A549 (cell line): ENCODE data around the gene CATSPERE. TPM values are rescaled to one million over a fixed set of nuclear protein-coding genes. Genes with fewer than 3 reads are reported as not detected.

Experiments
- ATAC-seq, 2 experiments: fragments of 200-7000 bp in 1 of 2; fragments of >200 bp in 1 of 2; cut with Nextera tagmentation in 1 of 2; cut with Tn5 transposase in 1 of 2; 3 replicates each; pipeline versions ENCODE4 v1.8.0 to v1.9.1; 2018 to 2020; ENCODE audit warnings: mild to moderate bottlenecking in 1 of 2, moderate library complexity in 1 of 2
- CTCF ChIA-PET: fragments of 300-600 bp; sonication (Branson Sonifier 250); formaldehyde crosslinking; extraction: SDS; loops from one replicate; lab custom pipeline; 2021; ENCODE audit warnings: antibody characterized with exemption, inconsistent platforms; lab: Yijun Ruan, JAX
- POLR2A ChIA-PET: fragments of 350-600 bp; formaldehyde crosslinking; extraction: SDS; loops from one replicate; lab custom pipeline; 2021; ENCODE audit warnings: antibody characterized with exemption, inconsistent platforms; lab: Yijun Ruan, JAX
- DNase-seq, 2 experiments: peaks; one replicate each; pipeline versions ENCODE4 v3.0.0 to v3.0.0-alpha.2; 2011 to 2016; ENCODE audit warnings: low read depth in 1 of 2, low spot score in 1 of 2
- FAIRE-seq: peaks from 2 replicates; lab custom pipeline; 2011; peaks lifted over from hg19 to GRCh38; lab: Jason Lieb, UNC
- H3K27ac ChIP-seq, 2 experiments: fragments of >200 bp; sonication (Bioruptor Twin); formaldehyde crosslinking; 3 replicates each; pipeline ENCODE4 v1.5.1; 2016 to 2017
- H3K4me1 ChIP-seq: fragments of >200 bp; sonication (Bioruptor Twin); formaldehyde crosslinking; 3 replicates; pipeline ENCODE4 v1.6.1; 2016
- H3K4me2 ChIP-seq: fragments of >200 bp; sonication (Bioruptor Twin); formaldehyde crosslinking; 3 replicates; pipeline ENCODE4 v1.6.1; 2016
- H3K4me3 ChIP-seq: fragments of >200 bp; sonication (Bioruptor Twin); formaldehyde crosslinking; 3 replicates; pipeline ENCODE4 v1.5.1; 2016
- H3K9me3 ChIP-seq: fragments of >200 bp; sonication (Bioruptor Twin); formaldehyde crosslinking; 3 replicates; pipeline ENCODE4 v1.6.1; 2016
- CEBPB ChIP-seq, 2 experiments: fragments of >200 bp in 1 of 2; sonication (Bioruptor Twin) in 1 of 2; formaldehyde crosslinking in 1 of 2; IDR thresholded peaks; 2 replicates each; pipeline ENCODE4 v1.6.1; 2012 to 2016
- CHD4 ChIP-seq: fragments of 200-600 bp; sonication (generic); IDR thresholded peaks from 2 replicates; pipeline ENCODE4 v1.6.1; 2016; ENCODE audit warnings: antibody characterized with exemption, mild to moderate bottlenecking, borderline replicate concordance
- FOSL2 ChIP-seq, 2 experiments: fragments of 450-650 bp in 1 of 2; fragments of >200 bp in 1 of 2; sonication (Bioruptor Twin) in 1 of 2; formaldehyde crosslinking; IDR thresholded peaks; 2 replicates each; pipeline versions ENCODE4 v1.5.0 to v1.6.1; 2016 to 2020; ENCODE audit warnings: mild to moderate bottlenecking in 1 of 2, moderate library complexity in 1 of 2
- FOXS1 ChIP-seq: fragments of 250-450 bp; sonication (Bioruptor Pico); IDR thresholded peaks from 2 replicates; pipeline ENCODE4 v1.5.0; 2020; ENCODE audit warnings: mild to moderate bottlenecking, moderate library complexity
- HOXB13 ChIP-seq: fragments of 250-450 bp; sonication (Bioruptor Pico); IDR thresholded peaks from 2 replicates; pipeline ENCODE4 v1.5.0; 2020; ENCODE audit warnings: low read depth, mild to moderate bottlenecking, moderate library complexity
- HOXB5 ChIP-seq: fragments of 250-450 bp; sonication (Bioruptor Pico); IDR thresholded peaks from 2 replicates; pipeline ENCODE4 v1.5.0; 2020; ENCODE audit warnings: mild to moderate bottlenecking, moderate library complexity
- JUNB ChIP-seq: fragments of >200 bp; sonication (Bioruptor Twin); formaldehyde crosslinking; IDR thresholded peaks from 2 replicates; pipeline ENCODE4 v1.6.1; 2016
- NFE2L2 ChIP-seq: fragments of 150-350 bp; conservative IDR thresholded peaks from 2 replicates; pipeline ENCODE4 v1.6.1; 2014; ENCODE audit warnings: low read length
- NR3C1 ChIP-seq: fragments of >200 bp; sonication (Bioruptor Twin); formaldehyde crosslinking; IDR thresholded peaks from 3 replicates; pipeline ENCODE4 v1.6.1; 2017
- PHF8 ChIP-seq: fragments of 200-600 bp; sonication (generic); IDR thresholded peaks from 2 replicates; pipeline ENCODE4 v1.6.1; 2016; ENCODE audit warnings: low read depth, mild to moderate bottlenecking, antibody characterized with exemption, moderate library complexity, borderline replicate concordance
- POLR2A ChIP-seq: IDR thresholded peaks from 2 replicates; pipeline ENCODE4 v1.6.1; 2012; ENCODE audit warnings: mild to moderate bottlenecking, low read length
- RAD21 ChIP-seq, 2 experiments: fragments of >200 bp in 1 of 2; sonication (Bioruptor Twin) in 1 of 2; formaldehyde crosslinking in 1 of 2; IDR thresholded peaks in 1 of 2; conservative IDR thresholded peaks in 1 of 2; 2 replicates in 1 of 2; 3 replicates in 1 of 2; pipeline ENCODE4 v1.6.1; 2012 to 2018; ENCODE audit warnings: inconsistent platforms in 1 of 2
- RCOR1 ChIP-seq: fragments of 150-350 bp; IDR thresholded peaks from 2 replicates; pipeline ENCODE4 v1.6.1; 2014; ENCODE audit warnings: antibody characterized with exemption, low read length, low read depth
- RFX5 ChIP-seq: fragments of 450-650 bp; IDR thresholded peaks from 2 replicates; pipeline ENCODE4 v1.7.1; 2014; ENCODE audit warnings: antibody characterized with exemption, mild to moderate bottlenecking, moderate library complexity
- RNF2 ChIP-seq: fragments of 200-600 bp; sonication (generic); IDR thresholded peaks from 2 replicates; pipeline ENCODE4 v1.6.1; 2016; ENCODE audit warnings: low read depth, mild to moderate bottlenecking, antibody characterized with exemption, moderate library complexity, borderline replicate concordance
- SMC3 ChIP-seq: fragments of >200 bp; sonication (Bioruptor Twin); formaldehyde crosslinking; IDR thresholded peaks from 3 replicates; pipeline ENCODE4 v1.6.1; 2018; ENCODE audit warnings: inconsistent platforms
- SREBF2 ChIP-seq: fragments of 450-650 bp; IDR thresholded peaks from 2 replicates; pipeline ENCODE4 v1.6.1; 2014; ENCODE audit warnings: mild to moderate bottlenecking, moderate library complexity
- TP53 ChIP-seq: fragments of 250-450 bp; sonication (Bioruptor Pico); IDR thresholded peaks from 2 replicates; pipeline ENCODE4 v1.5.0; 2021; ENCODE audit warnings: mild to moderate bottlenecking, moderate library complexity
- ZSCAN20 ChIP-seq: fragments of 250-450 bp; sonication (Bioruptor Pico); IDR thresholded peaks from 2 replicates; pipeline ENCODE4 v1.8.0; 2022; ENCODE audit warnings: mild to moderate bottlenecking, moderate library complexity
- WGBS: methylation state at CpG from one replicate; pipeline ENCODE4 v1.1.6; 2017; ENCODE audit errors: missing lambda C conversion rate; 5-methylcytosine and 5-hydroxymethylcytosine counted together
- polyA plus RNA-seq, 4 experiments: library from polyadenylated mRNA; depleted of rRNA in 3 of 4; stranded (reverse); fragments of >200 nt; fragmentation: RNase III in 1 of 4; extraction: RNeasy Plus Mini Kit Qiagen cat#74134 plus additional on column Dnase treatment in 1 of 4; gene quantifications; 2 replicates in 3 of 4; 3 replicates in 1 of 4; pipeline ENCODE4 v1.2.3, GENCODE V29; 2011 to 2017
- TF ChIP-seq, protein P1 (sequence below): fragments of 200-600 bp; sonication (generic); IDR thresholded peaks from 2 replicates; pipeline ENCODE4 v1.6.1; 2016; ENCODE audit warnings: antibody characterized with exemption, mild to moderate bottlenecking, moderate library complexity
- TF ChIP-seq, protein P2 (sequence below): fragments of 250-450 bp; sonication (Bioruptor Pico); IDR thresholded peaks from 2 replicates; pipeline ENCODE4 v1.5.0; 2021; ENCODE audit warnings: mild to moderate bottlenecking, moderate library complexity, borderline replicate concordance
- TF ChIP-seq, protein P3 (sequence below): IDR thresholded peaks from 2 replicates; pipeline ENCODE4 v1.6.1; 2012
- TF ChIP-seq, protein P4 (sequence below): fragments of >200 bp; sonication (Bioruptor Twin); formaldehyde crosslinking; IDR thresholded peaks from 3 replicates; pipeline ENCODE4 v1.5.1; 2016

CATSPERE gene
- polyA plus RNA-seq, 2 of the 4 experiments (the other 2 are of a cell fraction), result 0.25 to 0.43 TPM

DNA sequence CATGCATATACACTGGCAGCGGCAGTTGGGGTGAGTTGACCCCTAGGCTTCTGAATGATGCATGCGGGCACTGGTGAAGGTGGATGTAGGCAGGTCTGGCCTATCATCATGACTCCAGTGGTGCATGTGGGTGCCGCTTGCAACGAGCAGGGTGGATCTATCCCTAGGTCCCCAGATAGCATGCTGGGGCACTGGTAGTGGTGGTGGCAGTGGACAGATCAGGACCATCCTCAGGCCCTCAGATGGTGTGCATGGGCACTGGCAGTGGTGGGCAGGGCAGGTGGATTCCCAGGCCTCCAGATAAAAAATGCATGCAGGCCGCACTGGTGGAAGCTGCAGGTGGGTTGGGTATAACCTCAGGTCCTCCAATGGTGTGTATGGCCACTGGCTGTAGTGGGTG is 52.4 kb downstream of the CATSPERE start (continued):
- TF ChIP-seq, protein P1, sequence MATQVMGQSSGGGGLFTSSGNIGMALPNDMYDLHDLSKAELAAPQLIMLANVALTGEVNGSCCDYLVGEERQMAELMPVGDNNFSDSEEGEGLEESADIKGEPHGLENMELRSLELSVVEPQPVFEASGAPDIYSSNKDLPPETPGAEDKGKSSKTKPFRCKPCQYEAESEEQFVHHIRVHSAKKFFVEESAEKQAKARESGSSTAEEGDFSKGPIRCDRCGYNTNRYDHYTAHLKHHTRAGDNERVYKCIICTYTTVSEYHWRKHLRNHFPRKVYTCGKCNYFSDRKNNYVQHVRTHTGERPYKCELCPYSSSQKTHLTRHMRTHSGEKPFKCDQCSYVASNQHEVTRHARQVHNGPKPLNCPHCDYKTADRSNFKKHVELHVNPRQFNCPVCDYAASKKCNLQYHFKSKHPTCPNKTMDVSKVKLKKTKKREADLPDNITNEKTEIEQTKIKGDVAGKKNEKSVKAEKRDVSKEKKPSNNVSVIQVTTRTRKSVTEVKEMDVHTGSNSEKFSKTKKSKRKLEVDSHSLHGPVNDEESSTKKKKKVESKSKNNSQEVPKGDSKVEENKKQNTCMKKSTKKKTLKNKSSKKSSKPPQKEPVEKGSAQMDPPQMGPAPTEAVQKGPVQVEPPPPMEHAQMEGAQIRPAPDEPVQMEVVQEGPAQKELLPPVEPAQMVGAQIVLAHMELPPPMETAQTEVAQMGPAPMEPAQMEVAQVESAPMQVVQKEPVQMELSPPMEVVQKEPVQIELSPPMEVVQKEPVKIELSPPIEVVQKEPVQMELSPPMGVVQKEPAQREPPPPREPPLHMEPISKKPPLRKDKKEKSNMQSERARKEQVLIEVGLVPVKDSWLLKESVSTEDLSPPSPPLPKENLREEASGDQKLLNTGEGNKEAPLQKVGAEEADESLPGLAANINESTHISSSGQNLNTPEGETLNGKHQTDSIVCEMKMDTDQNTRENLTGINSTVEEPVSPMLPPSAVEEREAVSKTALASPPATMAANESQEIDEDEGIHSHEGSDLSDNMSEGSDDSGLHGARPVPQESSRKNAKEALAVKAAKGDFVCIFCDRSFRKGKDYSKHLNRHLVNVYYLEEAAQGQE, result no peak
- TF ChIP-seq PHF8, result no peak
- no peak for TF ChIP-seq FOXS1 (CRISPR knock-in tag)

DNA sequence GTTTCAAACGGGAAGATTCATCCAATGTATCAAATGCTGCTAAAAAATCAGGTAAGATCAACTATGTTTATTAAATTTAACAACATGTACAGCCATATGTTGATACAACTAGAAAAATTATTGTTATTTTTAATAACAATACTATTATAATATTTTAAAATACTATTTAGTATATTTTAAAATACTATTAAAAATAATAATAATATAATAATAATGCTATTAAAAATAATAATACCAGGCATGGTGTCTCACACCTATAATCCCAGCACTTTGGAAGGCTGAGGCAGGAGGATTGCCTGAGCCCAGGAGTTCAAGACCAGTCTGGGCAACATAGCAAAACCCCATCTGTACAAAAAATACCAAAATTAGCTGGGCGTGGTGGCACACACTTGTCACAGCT is 54.6 kb downstream of the CATSPERE start:
- Histone ChIP-seq H3K4me1 (no peaks in the 10 kb centered on the region), H3K9me3 (no peaks in the 10 kb centered on the region)
- TF ChIP-seq NFE2L2 (no peak), FOXS1 (CRISPR knock-in tag) (no peak)
- TF ChIP-seq, all 56 proteins: peak for 0
- FAIRE-seq (no peak), DNase-seq (no peak), ATAC-seq (no peak)
- WGBS, result 59% methylated on average over 2 of the region's 2 CpGs
- Histone ChIP-seq H3K27ac (no peak overlapping the region), H3K4me3 (no peak overlapping the region), H3K4me2 (no peak overlapping the region)
- ChIA-PET CTCF (no interaction called here), POLR2A (no interaction called here)

DNA sequence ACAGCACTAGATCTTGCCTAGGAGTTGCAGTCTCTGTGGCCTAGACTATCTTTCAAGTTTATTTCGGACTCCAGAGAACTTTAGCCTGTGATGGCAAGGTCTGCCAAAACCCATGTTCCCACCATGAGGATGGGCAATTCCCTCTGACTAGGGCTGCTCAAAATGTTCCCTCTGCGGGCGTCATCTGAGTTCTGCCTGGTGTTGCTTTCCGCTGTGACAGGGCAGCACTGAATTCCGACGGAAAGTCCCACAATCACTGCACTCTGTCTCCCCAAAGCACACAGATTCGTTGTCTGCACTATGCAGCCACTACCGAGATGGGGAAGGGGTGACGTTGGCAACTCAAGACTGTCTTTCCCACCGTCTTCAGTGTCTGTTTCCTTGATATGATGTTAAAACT is 75.2 kb downstream of the CATSPERE start:
- 40% methylated on average over 9 of the region's 10 CpGs for WGBS
- DNase-seq (no peak), FAIRE-seq (no peak), ATAC-seq (no peak)
- 0 out of 3 replicates have a peak, but pooled peaks cover 4% of the 10 kb centered on the region for H3K9me3 ChIP-seq
- ChIA-PET POLR2A (no interaction called here), CTCF (no interaction called here)
- TF ChIP-seq FOXS1 (CRISPR knock-in tag) (no peak), CHD4 (no peak), ZSCAN20 (CRISPR knock-in tag) (no peak), NR3C1 (no peak), RFX5 (no peak), CEBPB (IDR thresholded peaks at IDR 0.05) (no peak), RAD21 (conservative IDR thresholded peaks at IDR 0.05 in 1 of 2, IDR thresholded peaks at IDR 0.05 in 1 of 2) (no peak)
- TF ChIP-seq, protein P2, sequence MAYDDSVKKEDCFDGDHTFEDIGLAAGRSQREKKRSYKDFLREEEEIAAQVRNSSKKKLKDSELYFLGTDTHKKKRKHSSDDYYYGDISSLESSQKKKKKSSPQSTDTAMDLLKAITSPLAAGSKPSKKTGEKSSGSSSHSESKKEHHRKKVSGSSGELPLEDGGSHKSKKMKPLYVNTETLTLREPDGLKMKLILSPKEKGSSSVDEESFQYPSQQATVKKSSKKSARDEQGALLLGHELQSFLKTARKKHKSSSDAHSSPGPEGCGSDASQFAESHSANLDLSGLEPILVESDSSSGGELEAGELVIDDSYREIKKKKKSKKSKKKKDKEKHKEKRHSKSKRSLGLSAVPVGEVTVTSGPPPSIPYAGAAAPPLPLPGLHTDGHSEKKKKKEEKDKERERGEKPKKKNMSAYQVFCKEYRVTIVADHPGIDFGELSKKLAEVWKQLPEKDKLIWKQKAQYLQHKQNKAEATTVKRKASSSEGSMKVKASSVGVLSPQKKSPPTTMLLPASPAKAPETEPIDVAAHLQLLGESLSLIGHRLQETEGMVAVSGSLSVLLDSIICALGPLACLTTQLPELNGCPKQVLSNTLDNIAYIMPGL, result no peak
- no peak overlapping the region for H3K4me2 ChIP-seq
- H3K27ac ChIP-seq, result no peak overlapping the region
- no peak overlapping the region for H3K4me3 ChIP-seq
- no peaks in the 10 kb centered on the region for H3K4me1 ChIP-seq

DNA sequence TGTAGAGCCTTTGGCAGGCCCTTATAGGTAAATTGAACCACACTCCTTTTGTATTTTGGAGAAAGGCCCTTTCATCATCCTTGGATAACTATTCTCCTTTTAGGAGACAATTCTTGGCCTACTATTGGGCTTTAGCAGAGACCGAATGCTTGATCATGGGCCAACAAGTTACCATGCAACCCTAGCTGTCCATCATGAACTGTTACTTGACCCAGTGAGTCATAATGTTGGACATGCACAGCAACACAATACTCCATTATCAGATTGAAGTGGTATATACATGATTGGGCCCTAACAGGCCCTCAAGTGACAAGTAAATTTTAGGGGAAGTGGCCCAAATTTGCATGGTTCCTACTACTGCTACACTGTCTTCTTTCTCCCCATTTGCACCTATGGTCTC is 84.4 kb downstream of the CATSPERE start:
- ATAC-seq (no peak), FAIRE-seq (no peak), DNase-seq (no peak)
- POLR2A ChIA-PET, result no interaction called here
- Histone ChIP-seq H3K4me2 (no peak overlapping the region), H3K27ac (no peak overlapping the region), H3K4me3 (no peak overlapping the region), H3K9me3 (peaks cover 3% of the 10 kb centered on the region; the same call in 1 of the 3 replicates), H3K4me1 (no peaks in the 10 kb centered on the region)
- CTCF ChIA-PET, result no interaction called here
- WGBS, result 80% methylated on average over 1 of the region's 1 CpG
- TF ChIP-seq RNF2, result no peak
- no peak for TF ChIP-seq SMC3
- no peak for TF ChIP-seq NR3C1
- TF ChIP-seq, protein P3, sequence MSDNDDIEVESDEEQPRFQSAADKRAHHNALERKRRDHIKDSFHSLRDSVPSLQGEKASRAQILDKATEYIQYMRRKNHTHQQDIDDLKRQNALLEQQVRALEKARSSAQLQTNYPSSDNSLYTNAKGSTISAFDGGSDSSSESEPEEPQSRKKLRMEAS, result no peak
- TF ChIP-seq, protein P2, result no peak
- no peak for TF ChIP-seq TP53 (CRISPR knock-in tag)
- TF ChIP-seq HOXB5 (CRISPR knock-in tag), result no peak
- no peak for TF ChIP-seq RCOR1
- TF ChIP-seq SREBF2, result no peak
- no peak for TF ChIP-seq JUNB
- TF ChIP-seq POLR2A, result no peak
- TF ChIP-seq HOXB13 (CRISPR knock-in tag), result no peak
- no peak for TF ChIP-seq FOSL2 (IDR thresholded peaks at IDR 0.05)
- TF ChIP-seq FOSL2 (CRISPR knock-in tag; IDR thresholded peaks at IDR 0.05), result no peak
- TF ChIP-seq, protein P4, sequence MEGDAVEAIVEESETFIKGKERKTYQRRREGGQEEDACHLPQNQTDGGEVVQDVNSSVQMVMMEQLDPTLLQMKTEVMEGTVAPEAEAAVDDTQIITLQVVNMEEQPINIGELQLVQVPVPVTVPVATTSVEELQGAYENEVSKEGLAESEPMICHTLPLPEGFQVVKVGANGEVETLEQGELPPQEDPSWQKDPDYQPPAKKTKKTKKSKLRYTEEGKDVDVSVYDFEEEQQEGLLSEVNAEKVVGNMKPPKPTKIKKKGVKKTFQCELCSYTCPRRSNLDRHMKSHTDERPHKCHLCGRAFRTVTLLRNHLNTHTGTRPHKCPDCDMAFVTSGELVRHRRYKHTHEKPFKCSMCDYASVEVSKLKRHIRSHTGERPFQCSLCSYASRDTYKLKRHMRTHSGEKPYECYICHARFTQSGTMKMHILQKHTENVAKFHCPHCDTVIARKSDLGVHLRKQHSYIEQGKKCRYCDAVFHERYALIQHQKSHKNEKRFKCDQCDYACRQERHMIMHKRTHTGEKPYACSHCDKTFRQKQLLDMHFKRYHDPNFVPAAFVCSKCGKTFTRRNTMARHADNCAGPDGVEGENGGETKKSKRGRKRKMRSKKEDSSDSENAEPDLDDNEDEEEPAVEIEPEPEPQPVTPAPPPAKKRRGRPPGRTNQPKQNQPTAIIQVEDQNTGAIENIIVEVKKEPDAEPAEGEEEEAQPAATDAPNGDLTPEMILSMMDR, result no peak
- no peak for TF ChIP-seq CEBPB (IDR thresholded peaks at IDR 0.05)
- no peak for TF ChIP-seq PHF8
